ENCODE results near the gene MET. TPM values are rescaled to one million over a fixed set of nuclear protein-coding genes. Genes with fewer than 3 reads are reported as not detected.
A peak's percentile ranks its signal among the peaks of the same experiment; 100 is the strongest.

Gene MET
- total and polyA plus RNA-seq, 2 donors (not counting 3 experiments of a cell fraction or from before 2014, with no cell fraction given) = 21.1 to 44.5 TPM

DNA sequence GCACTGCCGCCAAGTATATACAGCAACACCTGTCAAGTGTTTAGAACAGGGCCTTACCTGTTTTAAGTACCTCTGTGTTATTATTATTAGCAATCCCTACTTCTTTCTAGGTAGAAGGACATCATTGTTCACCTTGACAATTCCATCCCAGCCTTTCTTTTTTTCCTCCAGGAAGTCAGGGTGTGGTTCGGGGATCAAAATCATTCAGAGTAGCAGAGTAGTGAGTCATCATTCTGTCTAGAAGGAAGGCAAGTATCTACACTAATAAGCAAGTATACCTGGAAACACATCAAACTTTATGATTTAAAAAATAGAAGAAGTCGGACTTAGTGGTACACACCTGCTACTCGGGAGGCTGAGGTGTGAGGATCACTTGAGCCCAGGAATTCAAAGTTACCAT lies 164.9 kb downstream of the MET start:
- no peaks in the 10 kb centered on the region for H3K79me2 ChIP-seq (ENCODE audit: control insufficient read depth, insufficient read depth, low read length)
- no peak overlapping the region for H3K9ac ChIP-seq (replicated peaks; ENCODE audit: extremely low read depth, insufficient read depth, low read length)
- H4K20me1 ChIP-seq (replicated peaks; ENCODE audit: control insufficient read depth, extremely low read depth, insufficient read depth, low read length) = no peaks in the 10 kb centered on the region
- H3K4me3 ChIP-seq (replicated peaks in 1 of 3; ENCODE audit: insufficient read depth in 1 of 3, low read depth in 1 of 3, low read length in 3 of 3) = no peak overlapping the region
- H3K4me1 ChIP-seq (ENCODE audit: control insufficient read depth, extremely low read depth, insufficient read depth, low read length) = no peaks in the 10 kb centered on the region
- H3K27me3 ChIP-seq (ENCODE audit: control insufficient read depth in 2 of 2, insufficient read depth in 2 of 2, low read length in 2 of 2) = no peaks in the 10 kb centered on the region
- dilution Hi-C loops (cut with MboI; ENCODE audit: extremely low pct_ligation_motif_present, low sequenced_read_pairs) (no loop called here), intact Hi-C loops (cut with micrococcal nuclease) (no loop called here)
- POLR2A ChIA-PET = no interaction called here
- DNase-seq (ENCODE audit: low read depth, low spot score) (no peak), FAIRE-seq (no peak)
- no peak overlapping the region for H3K4me2 ChIP-seq (ENCODE audit: insufficient read depth, low read length)
- CTCF ChIA-PET = interaction anchor here (1.4 kb wide), 1 partner anchor 23 kb away, joined by 5 read pairs; no protein-coding TSS in a partner anchor
- H2AFZ ChIP-seq (ENCODE audit: low read depth, low read length) = no peak overlapping the region
- no TSS peak for BruUV-seq (replicated peaks)
- TF ChIP-seq, protein P1, sequence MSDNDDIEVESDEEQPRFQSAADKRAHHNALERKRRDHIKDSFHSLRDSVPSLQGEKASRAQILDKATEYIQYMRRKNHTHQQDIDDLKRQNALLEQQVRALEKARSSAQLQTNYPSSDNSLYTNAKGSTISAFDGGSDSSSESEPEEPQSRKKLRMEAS (IDR thresholded peaks at IDR 0.05; ENCODE audit: insufficient read depth, insufficient read length) = no peak
- TF ChIP-seq MYC (IDR thresholded peaks at IDR 0.05; ENCODE audit: low read depth, low read length) (no peak), JUN (IDR thresholded peaks at IDR 0.05; ENCODE audit: borderline replicate concordance, insufficient read depth, insufficient read length, low read depth) (peak; percentile 15), POLR2A (IDR thresholded peaks at IDR 0.05; ENCODE audit: low read depth, low read length) (no peak), POLR2AphosphoS5 (IDR thresholded peaks at IDR 0.05; ENCODE audit: insufficient read depth, low read depth, low read length) (no peak), FOS (IDR thresholded peaks at IDR 0.05; ENCODE audit: borderline replicate concordance, insufficient read depth, low read length) (peak; percentile 12), GATA2 (IDR thresholded peaks at IDR 0.05; ENCODE audit: insufficient read depth, insufficient read length, low read depth, low read length) (no peak)
- H3K27ac ChIP-seq (ENCODE audit: insufficient read depth, low read depth, low read length) = no peak overlapping the region
- no peaks in the 10 kb centered on the region for H3K9me1 ChIP-seq (replicated peaks; ENCODE audit: control insufficient read depth, extremely low read depth, insufficient read depth, low read length)
- no peaks in the 10 kb centered on the region for H3K36me3 ChIP-seq (ENCODE audit: control insufficient read depth in 2 of 2, extremely low read depth in 1 of 2, insufficient read depth in 2 of 2, low read length in 2 of 2)
- H3K9me3 ChIP-seq (replicated peaks; ENCODE audit: control insufficient read depth, insufficient read depth, low read length) = no peaks in the 10 kb centered on the region

DNA sequence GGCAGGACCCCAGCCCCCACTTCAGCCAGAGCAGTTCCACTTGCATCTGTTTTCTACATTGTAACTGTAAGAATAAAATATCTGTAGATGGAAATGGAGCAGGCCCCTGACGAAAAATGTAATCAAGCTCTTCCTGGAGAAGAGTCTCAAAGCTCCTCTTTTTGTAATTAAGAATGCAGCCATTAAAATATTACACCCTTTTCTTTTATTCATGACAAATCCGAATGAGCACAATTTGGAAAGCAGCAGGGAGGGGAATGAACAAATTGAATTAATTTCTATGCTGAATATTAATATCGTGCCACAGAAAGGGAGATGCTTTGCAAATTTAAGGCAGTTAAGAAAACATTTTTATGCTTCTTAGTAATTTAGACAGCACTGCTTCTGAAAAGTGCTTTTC lies 165.6 kb downstream of the MET start:
- Histone ChIP-seq H3K27me3 (ENCODE audit: control insufficient read depth in 2 of 2, insufficient read depth in 2 of 2, low read length in 2 of 2) (no peaks in the 10 kb centered on the region), H3K9me1 (replicated peaks; ENCODE audit: control insufficient read depth, extremely low read depth, insufficient read depth, low read length) (no peaks in the 10 kb centered on the region), H3K36me3 (ENCODE audit: control insufficient read depth in 2 of 2, extremely low read depth in 1 of 2, insufficient read depth in 2 of 2, low read length in 2 of 2) (no peaks in the 10 kb centered on the region), H3K4me2 (ENCODE audit: insufficient read depth, low read length) (no peak overlapping the region), H3K4me1 (ENCODE audit: control insufficient read depth, extremely low read depth, insufficient read depth, low read length) (no peaks in the 10 kb centered on the region), H3K9ac (replicated peaks; ENCODE audit: extremely low read depth, insufficient read depth, low read length) (no peak overlapping the region), H3K27ac (ENCODE audit: insufficient read depth, low read depth, low read length) (no peak overlapping the region), H3K79me2 (ENCODE audit: control insufficient read depth, insufficient read depth, low read length) (no peaks in the 10 kb centered on the region), H3K4me3 (replicated peaks in 1 of 3; ENCODE audit: insufficient read depth in 1 of 3, low read depth in 1 of 3, low read length in 3 of 3) (no peak overlapping the region), H3K9me3 (replicated peaks; ENCODE audit: control insufficient read depth, insufficient read depth, low read length) (no peaks in the 10 kb centered on the region), H4K20me1 (replicated peaks; ENCODE audit: control insufficient read depth, extremely low read depth, insufficient read depth, low read length) (no peaks in the 10 kb centered on the region), H2AFZ (ENCODE audit: low read depth, low read length) (no peak overlapping the region)
- DNase-seq (ENCODE audit: low read depth, low spot score) (no peak), FAIRE-seq (no peak)
- TF ChIP-seq FOS (IDR thresholded peaks at IDR 0.05; ENCODE audit: borderline replicate concordance, insufficient read depth, low read length) = no peak
- no peak for TF ChIP-seq MYC (IDR thresholded peaks at IDR 0.05; ENCODE audit: low read depth, low read length)
- TF ChIP-seq GATA2 (IDR thresholded peaks at IDR 0.05; ENCODE audit: insufficient read depth, insufficient read length, low read depth, low read length) = no peak
- TF ChIP-seq JUN (IDR thresholded peaks at IDR 0.05; ENCODE audit: borderline replicate concordance, insufficient read depth, insufficient read length, low read depth) = no peak
- no peak for TF ChIP-seq POLR2A (IDR thresholded peaks at IDR 0.05; ENCODE audit: low read depth, low read length)
- TF ChIP-seq, protein P2, sequence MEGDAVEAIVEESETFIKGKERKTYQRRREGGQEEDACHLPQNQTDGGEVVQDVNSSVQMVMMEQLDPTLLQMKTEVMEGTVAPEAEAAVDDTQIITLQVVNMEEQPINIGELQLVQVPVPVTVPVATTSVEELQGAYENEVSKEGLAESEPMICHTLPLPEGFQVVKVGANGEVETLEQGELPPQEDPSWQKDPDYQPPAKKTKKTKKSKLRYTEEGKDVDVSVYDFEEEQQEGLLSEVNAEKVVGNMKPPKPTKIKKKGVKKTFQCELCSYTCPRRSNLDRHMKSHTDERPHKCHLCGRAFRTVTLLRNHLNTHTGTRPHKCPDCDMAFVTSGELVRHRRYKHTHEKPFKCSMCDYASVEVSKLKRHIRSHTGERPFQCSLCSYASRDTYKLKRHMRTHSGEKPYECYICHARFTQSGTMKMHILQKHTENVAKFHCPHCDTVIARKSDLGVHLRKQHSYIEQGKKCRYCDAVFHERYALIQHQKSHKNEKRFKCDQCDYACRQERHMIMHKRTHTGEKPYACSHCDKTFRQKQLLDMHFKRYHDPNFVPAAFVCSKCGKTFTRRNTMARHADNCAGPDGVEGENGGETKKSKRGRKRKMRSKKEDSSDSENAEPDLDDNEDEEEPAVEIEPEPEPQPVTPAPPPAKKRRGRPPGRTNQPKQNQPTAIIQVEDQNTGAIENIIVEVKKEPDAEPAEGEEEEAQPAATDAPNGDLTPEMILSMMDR (IDR thresholded peaks at IDR 0.05; ENCODE audit: extremely low read depth in 1 of 2, insufficient read depth in 1 of 2, low read depth in 1 of 2, low read length in 2 of 2) = no peak
- TF ChIP-seq EZH2 (IDR thresholded peaks at IDR 0.05; ENCODE audit: borderline replicate concordance, low read depth, low read length, severe bottlenecking) = no peak
- TF ChIP-seq POLR2AphosphoS5 (IDR thresholded peaks at IDR 0.05; ENCODE audit: insufficient read depth, low read depth, low read length) = no peak
- TF ChIP-seq, protein P1 (IDR thresholded peaks at IDR 0.05; ENCODE audit: insufficient read depth, insufficient read length) = no peak
- intact Hi-C loops (cut with micrococcal nuclease) = no loop called here
- ChIA-PET CTCF (interaction anchor here (1.4 kb wide), 1 partner anchor 23 kb away, joined by 5 read pairs; no protein-coding TSS in a partner anchor), POLR2A (no interaction called here)
- dilution Hi-C loops (cut with MboI; ENCODE audit: extremely low pct_ligation_motif_present, low sequenced_read_pairs) = no loop called here
- BruUV-seq (replicated peaks) = no TSS peak

Measured in endothelial cell of umbilical vein (primary cell).